ENCODE data around the gene KRTAP15-1. TPM values are rescaled to one million over a fixed set of nuclear protein-coding genes. Genes with fewer than 3 reads are reported as not detected.

The KRTAP15-1 gene
- total and polyA plus RNA-seq, 2 experiments from 2014 or later = not detected

- Mint-ChIP-seq H3K36me3 (ENCODE audit: low read depth) (no peaks in the 10 kb centered on the region), H3K27ac (no peak overlapping the region), H3K4me1 (peaks cover 3% of the 10 kb centered on the region; the same call in 2 of the 3 replicates), H3K27me3 (ENCODE audit: insufficient read depth, low read depth, poor library complexity) (no peaks in the 10 kb centered on the region), H3K9me3 (no peaks in the 10 kb centered on the region), H3K4me3 (no peak overlapping the region)
- no peaks in the 10 kb centered on the region for H3F3A ChIP-seq (replicated peaks; ENCODE audit: low read depth)
- H3K4me3 ChIP-seq = no peak overlapping the region
- H3K79me2 ChIP-seq (replicated peaks; ENCODE audit: insufficient read depth) = no peaks in the 10 kb centered on the region
- no peaks in the 10 kb centered on the region for H3K36me3 ChIP-seq (ENCODE audit: insufficient read depth)
- H3K4me1 ChIP-seq (ENCODE audit: insufficient read depth) = no peaks in the 10 kb centered on the region
- H3K27ac ChIP-seq (ENCODE audit: low read depth) = no peak overlapping the region
- no peaks in the 10 kb centered on the region for H3K9me2 ChIP-seq (ENCODE audit: insufficient read depth)
- ATAC-seq = no peak
- H4K20me1 ChIP-seq (replicated peaks; ENCODE audit: insufficient read depth) = no peaks in the 10 kb centered on the region
- H3K27me3 ChIP-seq (ENCODE audit: insufficient read depth) = no peaks in the 10 kb centered on the region
- DNase-seq (ENCODE audit: low spot score) = no peak
- no peak overlapping the region for H3K4me2 ChIP-seq
- no peak overlapping the region for H2AFZ ChIP-seq
- TF ChIP-seq, protein P1, sequence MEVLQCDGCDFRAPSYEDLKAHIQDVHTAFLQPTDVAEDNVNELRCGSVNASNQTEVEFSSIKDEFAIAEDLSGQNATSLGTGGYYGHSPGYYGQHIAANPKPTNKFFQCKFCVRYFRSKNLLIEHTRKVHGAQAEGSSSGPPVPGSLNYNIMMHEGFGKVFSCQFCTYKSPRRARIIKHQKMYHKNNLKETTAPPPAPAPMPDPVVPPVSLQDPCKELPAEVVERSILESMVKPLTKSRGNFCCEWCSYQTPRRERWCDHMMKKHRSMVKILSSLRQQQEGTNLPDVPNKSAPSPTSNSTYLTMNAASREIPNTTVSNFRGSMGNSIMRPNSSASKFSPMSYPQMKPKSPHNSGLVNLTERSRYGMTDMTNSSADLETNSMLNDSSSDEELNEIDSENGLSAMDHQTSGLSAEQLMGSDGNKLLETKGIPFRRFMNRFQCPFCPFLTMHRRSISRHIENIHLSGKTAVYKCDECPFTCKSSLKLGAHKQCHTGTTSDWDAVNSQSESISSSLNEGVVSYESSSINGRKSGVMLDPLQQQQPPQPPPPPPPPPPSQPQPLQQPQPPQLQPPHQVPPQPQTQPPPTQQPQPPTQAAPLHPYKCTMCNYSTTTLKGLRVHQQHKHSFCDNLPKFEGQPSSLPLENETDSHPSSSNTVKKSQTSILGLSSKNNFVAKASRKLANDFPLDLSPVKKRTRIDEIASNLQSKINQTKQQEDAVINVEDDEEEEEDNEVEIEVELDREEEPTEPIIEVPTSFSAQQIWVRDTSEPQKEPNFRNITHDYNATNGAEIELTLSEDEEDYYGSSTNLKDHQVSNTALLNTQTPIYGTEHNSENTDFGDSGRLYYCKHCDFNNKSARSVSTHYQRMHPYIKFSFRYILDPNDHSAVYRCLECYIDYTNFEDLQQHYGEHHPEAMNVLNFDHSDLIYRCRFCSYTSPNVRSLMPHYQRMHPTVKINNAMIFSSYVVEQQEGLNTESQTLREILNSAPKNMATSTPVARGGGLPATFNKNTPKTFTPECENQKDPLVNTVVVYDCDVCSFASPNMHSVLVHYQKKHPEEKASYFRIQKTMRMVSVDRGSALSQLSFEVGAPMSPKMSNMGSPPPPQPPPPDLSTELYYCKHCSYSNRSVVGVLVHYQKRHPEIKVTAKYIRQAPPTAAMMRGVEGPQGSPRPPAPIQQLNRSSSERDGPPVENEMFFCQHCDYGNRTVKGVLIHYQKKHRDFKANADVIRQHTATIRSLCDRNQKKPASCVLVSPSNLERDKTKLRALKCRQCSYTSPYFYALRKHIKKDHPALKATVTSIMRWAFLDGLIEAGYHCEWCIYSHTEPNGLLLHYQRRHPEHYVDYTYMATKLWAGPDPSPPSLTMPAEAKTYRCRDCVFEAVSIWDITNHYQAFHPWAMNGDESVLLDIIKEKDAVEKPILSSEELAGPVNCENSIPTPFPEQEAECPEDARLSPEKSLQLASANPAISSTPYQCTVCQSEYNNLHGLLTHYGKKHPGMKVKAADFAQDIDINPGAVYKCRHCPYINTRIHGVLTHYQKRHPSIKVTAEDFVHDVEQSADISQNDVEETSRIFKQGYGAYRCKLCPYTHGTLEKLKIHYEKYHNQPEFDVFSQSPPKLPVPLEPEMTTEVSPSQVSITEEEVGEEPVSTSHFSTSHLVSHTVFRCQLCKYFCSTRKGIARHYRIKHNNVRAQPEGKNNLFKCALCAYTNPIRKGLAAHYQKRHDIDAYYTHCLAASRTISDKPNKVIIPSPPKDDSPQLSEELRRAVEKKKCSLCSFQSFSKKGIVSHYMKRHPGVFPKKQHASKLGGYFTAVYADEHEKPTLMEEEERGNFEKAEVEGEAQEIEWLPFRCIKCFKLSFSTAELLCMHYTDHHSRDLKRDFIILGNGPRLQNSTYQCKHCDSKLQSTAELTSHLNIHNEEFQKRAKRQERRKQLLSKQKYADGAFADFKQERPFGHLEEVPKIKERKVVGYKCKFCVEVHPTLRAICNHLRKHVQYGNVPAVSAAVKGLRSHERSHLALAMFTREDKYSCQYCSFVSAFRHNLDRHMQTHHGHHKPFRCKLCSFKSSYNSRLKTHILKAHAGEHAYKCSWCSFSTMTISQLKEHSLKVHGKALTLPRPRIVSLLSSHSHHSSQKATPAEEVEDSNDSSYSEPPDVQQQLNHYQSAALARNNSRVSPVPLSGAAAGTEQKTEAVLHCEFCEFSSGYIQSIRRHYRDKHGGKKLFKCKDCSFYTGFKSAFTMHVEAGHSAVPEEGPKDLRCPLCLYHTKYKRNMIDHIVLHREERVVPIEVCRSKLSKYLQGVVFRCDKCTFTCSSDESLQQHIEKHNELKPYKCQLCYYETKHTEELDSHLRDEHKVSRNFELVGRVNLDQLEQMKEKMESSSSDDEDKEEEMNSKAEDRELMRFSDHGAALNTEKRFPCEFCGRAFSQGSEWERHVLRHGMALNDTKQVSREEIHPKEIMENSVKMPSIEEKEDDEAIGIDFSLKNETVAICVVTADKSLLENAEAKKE (CRISPR knock-in tag; IDR thresholded peaks at IDR 0.05) = no peak
- TF ChIP-seq STAT1 (IDR thresholded peaks at IDR 0.05; ENCODE audit: unreplicated experiment) (no peak), POLR2AphosphoS5 (IDR thresholded peaks at IDR 0.05; ENCODE audit: low read depth) (no peak), CREB1 (CRISPR knock-in tag; IDR thresholded peaks at IDR 0.05; ENCODE audit: low read depth) (no peak), JUNB (IDR thresholded peaks at IDR 0.05; ENCODE audit: unreplicated experiment) (no peak), EZH2phosphoT487 (IDR thresholded peaks at IDR 0.05; ENCODE audit: unreplicated experiment) (no peak), CTCF (conservative IDR thresholded peaks at IDR 0.05; ENCODE audit: low read depth in 2 of 2) (no peak), EZH2 (IDR thresholded peaks at IDR 0.05; ENCODE audit: low read depth, unreplicated experiment) (no peak), REST (IDR thresholded peaks at IDR 0.05; ENCODE audit: unreplicated experiment) (no peak), ZNF331 (CRISPR knock-in tag; IDR thresholded peaks at IDR 0.05; ENCODE audit: low read depth) (no peak), ZNF114 (CRISPR knock-in tag; IDR thresholded peaks at IDR 0.05) (no peak), NANOG (IDR thresholded peaks at IDR 0.05; ENCODE audit: borderline replicate concordance) (no peak)
- TF ChIP-seq, protein P2, sequence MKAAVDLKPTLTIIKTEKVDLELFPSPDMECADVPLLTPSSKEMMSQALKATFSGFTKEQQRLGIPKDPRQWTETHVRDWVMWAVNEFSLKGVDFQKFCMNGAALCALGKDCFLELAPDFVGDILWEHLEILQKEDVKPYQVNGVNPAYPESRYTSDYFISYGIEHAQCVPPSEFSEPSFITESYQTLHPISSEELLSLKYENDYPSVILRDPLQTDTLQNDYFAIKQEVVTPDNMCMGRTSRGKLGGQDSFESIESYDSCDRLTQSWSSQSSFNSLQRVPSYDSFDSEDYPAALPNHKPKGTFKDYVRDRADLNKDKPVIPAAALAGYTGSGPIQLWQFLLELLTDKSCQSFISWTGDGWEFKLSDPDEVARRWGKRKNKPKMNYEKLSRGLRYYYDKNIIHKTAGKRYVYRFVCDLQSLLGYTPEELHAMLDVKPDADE (IDR thresholded peaks at IDR 0.05) = no peak
These were observed 39.2 kb downstream of the KRTAP15-1 start for GRCh38 chr21:30479259-30479658.
